ENCODE measurements around the gene VPS41. TPM values are rescaled to one million over a fixed set of nuclear protein-coding genes. Genes with fewer than 3 reads are reported as not detected.

VPS41 gene
- total RNA-seq, 2 donors from 2014 or later, result 39.1 to 52.5 TPM

GRCh38 chr7:38740041-38740440 lies 168.9 kb downstream of the VPS41 start:
- Histone ChIP-seq H3K4me3 (no peak overlapping the region), H3K27ac (no peak overlapping the region), H3K4me1 (ENCODE audit: control insufficient read depth in 1 of 2, low read depth in 2 of 2) (no peaks in the 10 kb centered on the region), H3K9me3 (no peaks in the 10 kb centered on the region), H3K36me3 (peaks cover 13% of the 10 kb centered on the region), H3K27me3 (replicated peaks; ENCODE audit: insufficient read depth) (no peaks in the 10 kb centered on the region)
- no peak for DNase-seq (ENCODE audit: low spot score)
- no peak for ATAC-seq (ENCODE audit: insufficient number of reproducible peaks, low FRiP score, low read depth)
- TF ChIP-seq CTCF (IDR thresholded peaks at IDR 0.05), result no peak

GRCh38 chr7:38736138-38736537 lies 172.9 kb downstream of the VPS41 start:
- Histone ChIP-seq H3K4me3 (no peak overlapping the region), H3K27me3 (replicated peaks; ENCODE audit: insufficient read depth) (no peaks in the 10 kb centered on the region), H3K36me3 (peaks cover 9% of the 10 kb centered on the region), H3K27ac (no peak overlapping the region), H3K9me3 (no peaks in the 10 kb centered on the region), H3K4me1 (ENCODE audit: control insufficient read depth in 1 of 2, low read depth in 2 of 2) (no peaks in the 10 kb centered on the region)
- TF ChIP-seq CTCF (IDR thresholded peaks at IDR 0.05), result no peak
- no peak for DNase-seq (ENCODE audit: low spot score)
- no peak for ATAC-seq (ENCODE audit: insufficient number of reproducible peaks, low FRiP score, low read depth)

GRCh38 chr7:38731215-38731614 lies 177.8 kb downstream of the VPS41 start:
- Histone ChIP-seq H3K36me3 (peaks cover 16% of the 10 kb centered on the region), H3K27me3 (replicated peaks; ENCODE audit: insufficient read depth) (no peaks in the 10 kb centered on the region), H3K4me1 (ENCODE audit: control insufficient read depth in 1 of 2, low read depth in 2 of 2) (no peaks in the 10 kb centered on the region), H3K9me3 (no peaks in the 10 kb centered on the region), H3K27ac (no peak overlapping the region), H3K4me3 (no peak overlapping the region)
- no peak for DNase-seq (ENCODE audit: low spot score)
- no peak for TF ChIP-seq CTCF (IDR thresholded peaks at IDR 0.05)
- no peak for ATAC-seq (ENCODE audit: insufficient number of reproducible peaks, low FRiP score, low read depth)

GRCh38 chr7:38728145-38728544 lies 180.8 kb downstream of the VPS41 start:
- H3K27ac ChIP-seq, result no peak overlapping the region
- peaks cover 16% of the 10 kb centered on the region for H3K36me3 ChIP-seq
- ATAC-seq (ENCODE audit: insufficient number of reproducible peaks, low FRiP score, low read depth) (no peak), DNase-seq (ENCODE audit: low spot score) (no peak)
- no peaks in the 10 kb centered on the region for H3K4me1 ChIP-seq (ENCODE audit: control insufficient read depth in 1 of 2, low read depth in 2 of 2)
- H3K27me3 ChIP-seq (replicated peaks; ENCODE audit: insufficient read depth), result no peaks in the 10 kb centered on the region
- H3K9me3 ChIP-seq, result no peaks in the 10 kb centered on the region
- no peak for TF ChIP-seq CTCF (IDR thresholded peaks at IDR 0.05)
- no peak overlapping the region for H3K4me3 ChIP-seq

- H3K4me3 ChIP-seq, result no peak overlapping the region
- no peaks in the 10 kb centered on the region for H3K27me3 ChIP-seq (replicated peaks; ENCODE audit: insufficient read depth)
- ATAC-seq (ENCODE audit: insufficient number of reproducible peaks, low FRiP score, low read depth), result no peak
- H3K4me1 ChIP-seq (ENCODE audit: control insufficient read depth in 1 of 2, low read depth in 2 of 2), result no peaks in the 10 kb centered on the region
- peaks cover 16% of the 10 kb centered on the region for H3K36me3 ChIP-seq
- no peak overlapping the region for H3K27ac ChIP-seq
- DNase-seq (ENCODE audit: low spot score), result no peak
- TF ChIP-seq CTCF (IDR thresholded peaks at IDR 0.05), result no peak
- no peaks in the 10 kb centered on the region for H3K9me3 ChIP-seq
Observed at GRCh38 chr7:38727184-38727940, 181.6 kb downstream of the VPS41 start.

Measured in thoracic aorta (tissue), 2 donors.